Lower leg skin (tissue), 3 donors: ENCODE measurements around the gene PCDHB1.

Experiments used
- CTCF ChIP-seq, 3 donors: fragments of 450-650 bp; IDR thresholded peaks; one replicate each; pipeline ENCODE4 v1.5.1; 2016; ENCODE audit warnings: antibody characterized with exemption in 3 of 3, mild to moderate bottlenecking in 3 of 3, moderate library complexity in 2 of 3
- POLR2A ChIP-seq, 2 donors: fragments of 450-650 bp; IDR thresholded peaks; one replicate each; pipeline ENCODE4 v1.6.1; 2016 to 2017; ENCODE audit warnings: antibody characterized with exemption in 2 of 2, mild to moderate bottlenecking in 1 of 2, moderate library complexity in 1 of 2

- TF ChIP-seq CTCF (IDR thresholded peaks at IDR 0.05) (no peak), POLR2A (IDR thresholded peaks at IDR 0.05) (no peak)
Measured at GRCh38 chr5:141041427-141041785, 9.8 kb upstream of the PCDHB1 start.
